Stomach (tissue), 4 donors: ENCODE results near the gene IPCEF1.

Experiments
- CTCF ChIP-seq, 7 experiments: fragments of 450-650 bp in 4 of 7; fragments of 200-600 bp in 3 of 7; sonication (generic) in 3 of 7; IDR thresholded peaks; one replicate each; pipeline ENCODE4 v1.5.1; 2016 to 2019; ENCODE audit warnings: antibody characterized with exemption in 7 of 7, control low read depth in 2 of 7, mild to moderate bottlenecking in 1 of 7
- POLR2A ChIP-seq, 4 donors: fragments of 450-650 bp; IDR thresholded peaks; one replicate each; pipeline ENCODE4 v1.6.1; 2016; ENCODE audit warnings: antibody characterized with exemption in 4 of 4, control low read depth in 2 of 4, mild to moderate bottlenecking in 1 of 4, moderate library complexity in 1 of 4

GRCh38 chr6:154219250-154219649 lies 137.4 kb downstream of the IPCEF1 start:
- TF ChIP-seq POLR2A (IDR thresholded peaks at IDR 0.05) = no peak
- TF ChIP-seq CTCF (IDR thresholded peaks at IDR 0.05) = no peak
